ENCODE results near the gene MMP15.
"Not testable (repeated sequence)": the region's sequence is repeated elsewhere in the genome, so short reads cannot be mapped to it uniquely, and the experiment has no call there.

MMP15 gene

DNA sequence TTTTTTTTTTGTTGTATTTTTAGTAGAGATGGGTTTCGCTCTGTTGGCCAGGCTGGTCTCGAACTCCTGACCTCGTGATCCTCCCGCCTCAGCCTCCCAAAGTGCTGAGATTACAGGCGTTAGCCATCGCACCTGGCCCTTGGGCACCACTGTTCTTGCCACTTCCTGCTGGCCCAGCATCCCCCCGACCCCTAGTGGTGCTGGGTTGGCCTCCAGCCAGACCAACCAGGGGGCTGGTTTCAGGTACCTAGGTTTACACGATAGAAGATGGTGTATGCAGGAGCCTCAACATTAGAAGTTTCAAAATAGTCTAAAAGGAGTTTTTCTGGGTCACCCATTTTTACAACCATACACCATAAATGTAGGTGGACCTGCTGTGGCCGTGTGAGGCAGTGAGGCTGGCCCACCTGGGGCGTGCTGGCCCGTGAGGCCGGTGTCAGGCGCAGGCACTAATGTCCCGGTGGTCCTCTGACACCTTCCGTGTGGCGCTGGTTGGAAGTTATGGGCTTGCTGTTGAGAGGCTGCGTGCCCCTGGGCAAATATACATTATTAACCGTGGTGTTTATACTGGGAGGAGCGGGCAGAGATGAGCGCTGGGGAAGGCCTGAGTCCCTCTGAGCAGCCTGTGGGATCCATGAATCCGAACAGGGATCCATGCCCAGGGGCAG, 60.2 kb downstream of the MMP15 start:
- Histone ChIP-seq H3K27me3 (ENCODE audit: low read depth, low read length) (no peaks in the 10 kb centered on the region), H3K9me3 (ENCODE audit: control insufficient read depth in 1 of 2, low read length in 2 of 2) (no peaks in the 10 kb centered on the region), H3K4me3 (ENCODE audit: low read depth in 1 of 2, low read length in 2 of 2) (no peak overlapping the region), H3K36me3 (ENCODE audit: control insufficient read depth in 1 of 2, insufficient read depth in 2 of 2, low read length in 2 of 2) (no peaks in the 10 kb centered on the region), H3K4me1 (ENCODE audit: control insufficient read depth in 1 of 2, insufficient read depth in 2 of 2, low read length in 2 of 2) (no peaks in the 10 kb centered on the region), H3K27ac (ENCODE audit: low read length) (no peak overlapping the region)

DNA sequence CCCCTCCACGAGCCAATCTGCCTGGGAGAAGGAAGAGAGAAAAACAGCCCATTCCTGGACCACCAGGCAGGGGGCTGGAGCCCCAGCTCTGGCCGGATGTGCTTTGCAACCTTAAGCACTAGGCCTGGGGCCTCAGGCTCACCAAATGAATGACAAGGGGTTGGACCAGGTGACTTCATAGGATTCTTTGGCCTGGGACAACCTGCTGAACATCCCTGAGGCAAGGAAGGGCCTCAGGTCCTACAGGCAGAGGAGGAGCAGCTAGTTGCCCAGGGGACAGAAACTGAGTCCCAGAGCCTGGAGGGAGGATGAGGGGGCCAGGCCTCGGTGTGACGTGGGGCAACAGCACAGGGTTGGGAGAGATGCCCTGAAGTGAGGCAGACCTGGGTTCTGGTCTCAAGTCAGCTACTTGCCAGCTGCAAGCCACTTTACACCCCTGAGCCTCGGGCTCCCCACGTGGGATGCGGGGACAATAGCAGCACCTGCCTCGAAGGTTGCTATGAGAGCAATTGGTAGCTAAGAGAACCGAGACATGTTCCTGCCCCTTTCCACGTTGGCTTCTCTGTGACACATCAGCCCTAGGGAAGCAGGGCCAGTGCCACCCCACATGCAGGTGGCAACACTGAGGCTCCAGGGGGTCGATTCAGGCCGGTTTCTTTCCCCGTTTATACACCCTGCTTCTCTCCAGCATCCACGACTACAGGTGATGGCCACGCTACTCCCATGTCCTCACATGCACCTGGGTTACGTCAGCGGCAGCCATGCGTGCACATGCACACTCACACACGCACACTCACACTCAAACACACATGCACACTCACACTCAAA, 61.0 kb downstream of the MMP15 start:
- Histone ChIP-seq H3K4me3 (ENCODE audit: low read depth in 1 of 2, low read length in 2 of 2) (no peak overlapping the region), H3K36me3 (ENCODE audit: control insufficient read depth in 1 of 2, insufficient read depth in 2 of 2, low read length in 2 of 2) (no peaks in the 10 kb centered on the region), H3K27ac (ENCODE audit: low read length) (no peak overlapping the region), H3K9me3 (ENCODE audit: control insufficient read depth in 1 of 2, low read length in 2 of 2) (no peaks in the 10 kb centered on the region), H3K27me3 (ENCODE audit: low read depth, low read length) (no peaks in the 10 kb centered on the region), H3K4me1 (ENCODE audit: control insufficient read depth in 1 of 2, insufficient read depth in 2 of 2, low read length in 2 of 2) (no peaks in the 10 kb centered on the region)

- Histone ChIP-seq H3K36me3 (ENCODE audit: control insufficient read depth in 1 of 2, insufficient read depth in 2 of 2, low read length in 2 of 2) (no peaks in the 10 kb centered on the region), H3K27me3 (ENCODE audit: low read depth, low read length) (no peaks in the 10 kb centered on the region), H3K9me3 (ENCODE audit: control insufficient read depth in 1 of 2, low read length in 2 of 2) (no peaks in the 10 kb centered on the region), H3K27ac (ENCODE audit: low read length) (no peak overlapping the region), H3K4me1 (ENCODE audit: control insufficient read depth in 1 of 2, insufficient read depth in 2 of 2, low read length in 2 of 2) (no peaks in the 10 kb centered on the region), H3K4me3 (ENCODE audit: low read depth in 1 of 2, low read length in 2 of 2) (no peak overlapping the region)
Observed at GRCh38 chr16:58087209-58087913, 61.8 kb downstream of the MMP15 start.

DNA sequence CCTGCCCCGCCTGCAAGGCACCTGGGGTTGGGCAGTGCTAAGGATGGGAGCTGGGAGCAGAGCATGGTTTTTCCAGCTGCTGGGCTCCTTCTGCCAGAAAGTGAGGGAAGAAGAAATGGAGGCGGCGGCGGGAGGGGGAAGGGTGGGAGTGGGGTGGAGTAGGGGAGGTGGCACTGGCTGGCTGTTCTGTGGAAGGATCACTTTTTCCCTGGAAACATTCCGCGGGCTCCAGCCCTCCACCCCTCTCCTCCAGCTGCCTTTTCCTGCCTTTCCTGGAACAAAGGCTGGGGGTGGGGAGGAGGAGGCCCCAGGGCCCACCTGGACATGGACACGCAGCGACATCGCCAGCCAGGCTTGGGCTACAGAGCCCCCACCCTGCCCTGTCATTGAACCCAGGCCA, 62.5 kb downstream of the MMP15 start:
- Histone ChIP-seq H3K4me1 (ENCODE audit: control insufficient read depth in 1 of 2, insufficient read depth in 2 of 2, low read length in 2 of 2) (no peaks in the 10 kb centered on the region), H3K27me3 (ENCODE audit: low read depth, low read length) (no peaks in the 10 kb centered on the region), H3K36me3 (ENCODE audit: control insufficient read depth in 1 of 2, insufficient read depth in 2 of 2, low read length in 2 of 2) (no peaks in the 10 kb centered on the region), H3K4me3 (ENCODE audit: low read depth in 1 of 2, low read length in 2 of 2) (no peak overlapping the region), H3K27ac (ENCODE audit: low read length) (no peak overlapping the region), H3K9me3 (ENCODE audit: control insufficient read depth in 1 of 2, low read length in 2 of 2) (no peaks in the 10 kb centered on the region)

- H3K4me3 ChIP-seq (ENCODE audit: low read depth in 1 of 2, low read length in 2 of 2); H3K9me3 ChIP-seq (ENCODE audit: control insufficient read depth in 1 of 2, low read length in 2 of 2); H3K27me3 ChIP-seq (ENCODE audit: low read depth, low read length); H3K4me1 ChIP-seq (ENCODE audit: control insufficient read depth in 1 of 2, insufficient read depth in 2 of 2, low read length in 2 of 2); H3K36me3 ChIP-seq (ENCODE audit: control insufficient read depth in 1 of 2, insufficient read depth in 2 of 2, low read length in 2 of 2); H3K27ac ChIP-seq (ENCODE audit: low read length): not testable (repeated sequence)
Observed at GRCh38 chr16:58090396-58090795, 64.8 kb downstream of the MMP15 start.

DNA sequence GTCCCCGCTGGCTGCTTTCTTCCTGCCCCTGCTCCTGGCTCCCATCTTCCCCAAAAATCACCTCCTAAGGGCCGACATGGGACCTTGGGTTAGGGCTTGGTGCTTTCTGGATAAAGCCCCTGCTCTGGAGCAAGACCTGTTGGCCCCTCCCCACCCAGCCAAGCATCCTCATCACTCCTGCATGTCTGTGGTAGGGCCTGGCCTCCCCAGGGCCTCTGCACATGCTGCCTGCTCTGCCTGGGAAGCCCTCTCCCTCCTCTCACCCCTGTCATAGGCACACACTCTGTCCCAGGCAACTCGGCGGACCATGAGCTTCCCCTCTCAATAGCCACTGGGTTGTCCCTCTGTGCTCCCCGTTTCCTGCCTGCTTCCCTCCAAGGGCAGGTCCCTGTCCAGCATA, 68.5 kb downstream of the MMP15 start:
- H3K27ac ChIP-seq (ENCODE audit: low read length): no peak overlapping the region
- no peak overlapping the region for H3K4me3 ChIP-seq (ENCODE audit: low read depth in 1 of 2, low read length in 2 of 2)
- H3K27me3 ChIP-seq (ENCODE audit: low read depth, low read length): peaks cover 5% of the 10 kb centered on the region
- no peaks in the 10 kb centered on the region for H3K4me1 ChIP-seq (ENCODE audit: control insufficient read depth in 1 of 2, insufficient read depth in 2 of 2, low read length in 2 of 2)
- H3K9me3 ChIP-seq (ENCODE audit: control insufficient read depth in 1 of 2, low read length in 2 of 2): no peaks in the 10 kb centered on the region
- H3K36me3 ChIP-seq (ENCODE audit: control insufficient read depth in 1 of 2, insufficient read depth in 2 of 2, low read length in 2 of 2): no peaks in the 10 kb centered on the region

DNA sequence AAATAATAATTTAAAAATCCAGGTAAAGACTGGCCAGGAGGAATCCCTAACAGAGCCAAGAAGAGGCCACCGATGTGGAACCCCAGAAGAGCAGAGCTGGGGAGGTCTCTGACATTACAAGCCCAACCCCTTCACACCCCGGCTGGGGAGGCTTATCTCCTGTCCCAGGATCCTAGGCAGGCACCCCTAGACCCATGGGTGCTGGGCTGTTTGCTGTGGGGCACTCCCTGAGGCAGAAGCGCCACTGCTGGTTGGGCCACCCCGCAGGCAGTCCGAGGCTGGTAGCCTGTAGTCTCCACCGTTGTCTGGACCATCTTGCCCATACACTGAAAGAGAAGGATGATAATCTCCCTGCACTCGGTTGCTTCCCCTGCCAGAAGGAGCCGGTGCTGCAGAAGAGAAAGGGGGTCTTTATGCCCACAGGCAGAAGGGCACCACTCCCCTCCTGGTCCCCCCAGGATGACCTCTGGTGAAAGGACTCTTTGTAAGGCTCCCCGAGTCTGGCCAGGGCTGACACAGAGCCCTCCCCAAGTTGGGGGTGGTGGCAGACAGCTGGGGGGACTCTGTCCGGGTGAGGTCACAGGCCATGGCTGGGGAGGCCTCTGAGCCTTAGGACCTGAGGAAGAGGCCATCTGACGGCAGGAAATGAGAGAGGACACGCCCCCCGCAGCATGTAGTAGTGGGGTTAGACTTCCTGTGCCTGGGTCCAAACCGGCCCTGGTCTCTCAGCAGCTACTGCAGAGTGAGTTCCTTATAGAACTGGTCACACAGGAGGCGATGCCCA, 69.4 kb downstream of the MMP15 start:
- Histone ChIP-seq H3K4me1 (ENCODE audit: control insufficient read depth in 1 of 2, insufficient read depth in 2 of 2, low read length in 2 of 2) (no peaks in the 10 kb centered on the region), H3K36me3 (ENCODE audit: control insufficient read depth in 1 of 2, insufficient read depth in 2 of 2, low read length in 2 of 2) (no peaks in the 10 kb centered on the region), H3K27ac (ENCODE audit: low read length) (no peak overlapping the region)

DNA sequence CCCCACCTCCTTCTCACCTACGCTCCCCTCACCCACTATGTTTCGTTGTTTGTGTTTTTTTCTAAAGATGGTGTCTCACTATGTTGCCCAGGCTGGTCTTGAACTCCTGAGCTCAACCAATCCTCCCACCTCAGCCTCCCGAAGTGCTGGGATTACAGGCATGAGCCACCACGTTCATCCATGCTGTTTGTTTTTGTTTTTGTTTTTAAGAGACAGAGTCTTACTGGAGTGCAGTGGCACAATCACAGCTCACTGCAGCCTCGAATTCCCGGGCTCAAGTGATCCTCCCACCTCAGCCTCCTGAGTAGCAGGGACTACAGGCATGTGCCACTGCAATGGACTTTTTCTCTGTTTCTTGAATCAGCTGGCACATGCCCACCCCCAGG, 70.0 kb downstream of the MMP15 start:
- H3K36me3 ChIP-seq (ENCODE audit: control insufficient read depth in 1 of 2, insufficient read depth in 2 of 2, low read length in 2 of 2); H3K27me3 ChIP-seq (ENCODE audit: low read depth, low read length); H3K9me3 ChIP-seq (ENCODE audit: control insufficient read depth in 1 of 2, low read length in 2 of 2); H3K4me3 ChIP-seq (ENCODE audit: low read depth in 1 of 2, low read length in 2 of 2); H3K4me1 ChIP-seq (ENCODE audit: control insufficient read depth in 1 of 2, insufficient read depth in 2 of 2, low read length in 2 of 2); H3K27ac ChIP-seq (ENCODE audit: low read length): not testable (repeated sequence)

More for the DNA sequence above, 69.4 kb downstream of the MMP15 start:
- Histone ChIP-seq H3K9me3 (ENCODE audit: control insufficient read depth in 1 of 2, low read length in 2 of 2) (no peaks in the 10 kb centered on the region), H3K4me3 (ENCODE audit: low read depth in 1 of 2, low read length in 2 of 2) (no peak overlapping the region), H3K27me3 (ENCODE audit: low read depth, low read length) (peaks cover 5% of the 10 kb centered on the region)

DNA sequence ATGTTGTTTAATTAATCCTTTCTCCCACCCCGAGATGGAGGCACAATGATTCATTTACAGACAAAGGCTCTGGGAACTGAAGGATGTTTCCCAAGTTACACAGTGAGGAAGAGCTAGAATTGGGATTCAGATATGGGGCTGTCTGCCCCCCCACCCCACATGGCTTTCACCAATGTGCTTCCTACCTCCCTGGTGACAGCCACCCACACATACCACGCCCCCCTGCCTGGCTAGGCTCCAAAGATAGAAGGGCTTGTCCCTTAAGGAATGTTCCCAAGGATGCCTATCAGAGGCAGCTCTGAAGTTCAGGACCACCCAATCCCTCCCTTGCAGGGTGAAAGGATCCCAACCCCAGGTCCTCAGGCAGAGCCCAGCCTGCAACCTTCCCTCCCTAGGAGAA, 70.7 kb downstream of the MMP15 start:
- Histone ChIP-seq H3K4me1 (ENCODE audit: control insufficient read depth in 1 of 2, insufficient read depth in 2 of 2, low read length in 2 of 2) (no peaks in the 10 kb centered on the region), H3K27ac (ENCODE audit: low read length) (no peak overlapping the region), H3K36me3 (ENCODE audit: control insufficient read depth in 1 of 2, insufficient read depth in 2 of 2, low read length in 2 of 2) (no peaks in the 10 kb centered on the region), H3K4me3 (ENCODE audit: low read depth in 1 of 2, low read length in 2 of 2) (no peak overlapping the region), H3K9me3 (ENCODE audit: control insufficient read depth in 1 of 2, low read length in 2 of 2) (no peaks in the 10 kb centered on the region), H3K27me3 (ENCODE audit: low read depth, low read length) (peaks cover 5% of the 10 kb centered on the region)
